Measurements from ENCODE around the gene CRADD. TPM values are rescaled to one million over a fixed set of nuclear protein-coding genes. Genes with fewer than 3 reads are reported as not detected.

CRADD gene
- total and polyA plus RNA-seq, 10 of the 15 experiments (the other 5 are each of a cell fraction or from before 2014, with no cell fraction given): 7.6 to 15.5 (median 11.7) TPM

DNA sequence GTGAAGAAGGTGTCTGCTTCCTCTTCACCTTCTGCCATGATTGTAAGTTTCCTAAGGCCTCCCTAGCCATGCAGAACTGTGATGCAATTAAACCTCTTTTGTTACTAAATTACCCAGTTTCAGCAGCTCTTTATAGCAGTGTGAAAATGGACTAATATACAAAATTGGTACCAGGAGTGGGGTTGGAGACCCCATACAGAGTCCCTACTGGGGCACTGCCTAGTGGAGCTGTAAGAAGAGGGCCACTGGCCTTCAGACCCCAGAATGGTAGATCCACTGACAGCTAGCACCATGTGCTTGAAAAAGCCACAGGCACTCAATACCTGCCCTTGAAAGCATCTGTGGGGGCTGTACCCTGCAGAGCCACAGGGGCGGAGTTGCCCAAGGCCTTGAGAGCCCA, 44.8 kb upstream of the CRADD start (continued):
- TF ChIP-seq NFYB (IDR thresholded peaks at IDR 0.05; ENCODE audit: insufficient read depth, low read depth, low read length): no peak

- Histone ChIP-seq H3K4me3 (no peak overlapping the region), H3K27ac (ENCODE audit: control insufficient read depth, insufficient read depth) (no peak overlapping the region), H3K9me3 (replicated peaks; ENCODE audit: control insufficient read depth, insufficient read depth, low read length) (peaks cover 4% of the 10 kb centered on the region; the same call in 2 of the 3 replicates), H4K20me1 (ENCODE audit: control insufficient read depth, insufficient read depth) (no peaks in the 10 kb centered on the region), H3K36me3 (ENCODE audit: control insufficient read depth in 2 of 2, insufficient read depth in 2 of 2, low read length in 1 of 2) (no peaks in the 10 kb centered on the region), H3K4me1 (ENCODE audit: control insufficient read depth, insufficient read depth, low read length) (no peaks in the 10 kb centered on the region), H3K4me2 (ENCODE audit: control insufficient read depth, insufficient read depth) (no peak overlapping the region), H3K9ac (ENCODE audit: control insufficient read depth, insufficient read depth, low read length) (no peak overlapping the region), H3K79me2 (ENCODE audit: control insufficient read depth, insufficient read depth, low read length) (no peaks in the 10 kb centered on the region), H2AFZ (ENCODE audit: control insufficient read depth, low read depth, low read length) (no peak overlapping the region), H3K27me3 (replicated peaks in 1 of 2; ENCODE audit: control insufficient read depth in 2 of 2, insufficient read depth in 2 of 2, low read length in 1 of 2) (no peaks in the 10 kb centered on the region)
- DNase-seq (ENCODE audit: low read depth, low spot score) (no peak), ATAC-seq (no peak), FAIRE-seq (no peak)
- CTCF ChIA-PET: interaction anchor here (1.1 to 1.4 kb wide), 2 partner anchors 11 to 65 kb away, joined by 3 read pairs; no protein-coding TSS in a partner anchor
- BruUV-seq (replicated peaks): no TSS peak
- intact Hi-C loops (cut with micrococcal nuclease; ENCODE audit: unreplicated experiment) (no loop called here), in situ Hi-C loops (cut with MboI) (no loop called here)
- RAD21 ChIA-PET (ENCODE audit: unreplicated experiment): no interaction called here
- SMC1A ChIA-PET (ENCODE audit: uncharacterized antibody, unreplicated experiment): no interaction called here
- WGBS (ENCODE audit: insufficient coverage, insufficient replicate concordance, low lambda C conversion rate, missing lambda C conversion rate): 32% methylated on average over 3 of the region's 3 CpGs
- POLR2A ChIA-PET: no interaction called here
- TF ChIP-seq, protein P1, sequence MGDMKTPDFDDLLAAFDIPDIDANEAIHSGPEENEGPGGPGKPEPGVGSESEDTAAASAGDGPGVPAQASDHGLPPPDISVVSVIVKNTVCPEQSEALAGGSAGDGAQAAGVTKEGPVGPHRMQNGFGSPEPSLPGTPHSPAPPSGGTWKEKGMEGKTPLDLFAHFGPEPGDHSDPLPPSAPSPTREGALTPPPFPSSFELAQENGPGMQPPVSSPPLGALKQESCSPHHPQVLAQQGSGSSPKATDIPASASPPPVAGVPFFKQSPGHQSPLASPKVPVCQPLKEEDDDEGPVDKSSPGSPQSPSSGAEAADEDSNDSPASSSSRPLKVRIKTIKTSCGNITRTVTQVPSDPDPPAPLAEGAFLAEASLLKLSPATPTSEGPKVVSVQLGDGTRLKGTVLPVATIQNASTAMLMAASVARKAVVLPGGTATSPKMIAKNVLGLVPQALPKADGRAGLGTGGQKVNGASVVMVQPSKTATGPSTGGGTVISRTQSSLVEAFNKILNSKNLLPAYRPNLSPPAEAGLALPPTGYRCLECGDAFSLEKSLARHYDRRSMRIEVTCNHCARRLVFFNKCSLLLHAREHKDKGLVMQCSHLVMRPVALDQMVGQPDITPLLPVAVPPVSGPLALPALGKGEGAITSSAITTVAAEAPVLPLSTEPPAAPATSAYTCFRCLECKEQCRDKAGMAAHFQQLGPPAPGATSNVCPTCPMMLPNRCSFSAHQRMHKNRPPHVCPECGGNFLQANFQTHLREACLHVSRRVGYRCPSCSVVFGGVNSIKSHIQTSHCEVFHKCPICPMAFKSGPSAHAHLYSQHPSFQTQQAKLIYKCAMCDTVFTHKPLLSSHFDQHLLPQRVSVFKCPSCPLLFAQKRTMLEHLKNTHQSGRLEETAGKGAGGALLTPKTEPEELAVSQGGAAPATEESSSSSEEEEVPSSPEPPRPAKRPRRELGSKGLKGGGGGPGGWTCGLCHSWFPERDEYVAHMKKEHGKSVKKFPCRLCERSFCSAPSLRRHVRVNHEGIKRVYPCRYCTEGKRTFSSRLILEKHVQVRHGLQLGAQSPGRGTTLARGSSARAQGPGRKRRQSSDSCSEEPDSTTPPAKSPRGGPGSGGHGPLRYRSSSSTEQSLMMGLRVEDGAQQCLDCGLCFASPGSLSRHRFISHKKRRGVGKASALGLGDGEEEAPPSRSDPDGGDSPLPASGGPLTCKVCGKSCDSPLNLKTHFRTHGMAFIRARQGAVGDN (IDR thresholded peaks at IDR 0.05): no peak
- TF ChIP-seq SREBF1 (IDR thresholded peaks at IDR 0.05; ENCODE audit: low read length): no peak
- no peak for TF ChIP-seq CREB1 (IDR thresholded peaks at IDR 0.05; ENCODE audit: low read depth)
- no peak for TF ChIP-seq ZBTB40 (IDR thresholded peaks at IDR 0.05; ENCODE audit: borderline replicate concordance)
- no peak for TF ChIP-seq CTCF (IDR thresholded peaks at IDR 0.05 in 2 of 3, conservative IDR thresholded peaks at IDR 0.05 in 1 of 3; ENCODE audit: control insufficient read depth in 2 of 3, extremely low read depth in 1 of 3, insufficient read depth in 1 of 3, low read depth in 3 of 3, low read length in 3 of 3)
- TF ChIP-seq DPF2 (IDR thresholded peaks at IDR 0.05): no peak
- TF ChIP-seq ZSCAN29 (IDR thresholded peaks at IDR 0.05): no peak
- no peak for TF ChIP-seq NFIC (IDR thresholded peaks at IDR 0.05; ENCODE audit: low read depth, low read length)
- no peak for TF ChIP-seq HDGF (IDR thresholded peaks at IDR 0.05)
- no peak for TF ChIP-seq NFYB (IDR thresholded peaks at IDR 0.05; ENCODE audit: insufficient read depth, low read depth, low read length)
- no peak for TF ChIP-seq MAX (IDR thresholded peaks at IDR 0.05; ENCODE audit: low read depth, low read length)
- TF ChIP-seq SMARCA5 (IDR thresholded peaks at IDR 0.05): no peak
- no peak for TF ChIP-seq HDAC6 (IDR thresholded peaks at IDR 0.05; ENCODE audit: unreplicated experiment)
Measured at GRCh38 chr12:93634416-93634815, 42.8 kb upstream of the CRADD start.

All from GM12878 (cell line).